Ascending aorta (tissue), 2 donors: ENCODE results near the gene SKAP1. TPM values are rescaled to one million over a fixed set of nuclear protein-coding genes. Genes with fewer than 3 reads are reported as not detected.

Experiments used
- DNase-seq, 2 donors: peaks; one replicate each; pipeline ENCODE4 v3.0.0-alpha.2; 2019; ENCODE audit warnings: low spot score in 2 of 2
- H3K27ac ChIP-seq, 2 donors: fragments of 200-600 bp; sonication (generic); one replicate each; pipeline ENCODE4 v1.5.1; 2016 to 2017; ENCODE audit warnings: mild to moderate bottlenecking in 1 of 2
- H3K27me3 ChIP-seq: fragments of 200-600 bp; sonication (generic); one replicate; pipeline ENCODE4 v1.5.1; 2017
- H3K36me3 ChIP-seq, 2 donors: fragments of 200-600 bp; sonication (generic); one replicate each; pipeline ENCODE4 v1.5.1; 2016
- H3K4me1 ChIP-seq, 2 donors: fragments of 200-600 bp; sonication (generic); one replicate each; pipeline ENCODE4 v1.5.1; 2016 to 2017; ENCODE audit warnings: mild to moderate bottlenecking in 1 of 2
- H3K4me3 ChIP-seq, 2 donors: fragments of 200-600 bp; sonication (generic); one replicate each; pipeline ENCODE4 v1.5.1; 2016 to 2017; ENCODE audit warnings: mild to moderate bottlenecking in 1 of 2
- H3K9me3 ChIP-seq, 2 donors: fragments of 200-600 bp; sonication (generic); one replicate each; pipeline ENCODE4 v1.5.1; 2016
- CTCF ChIP-seq, 3 experiments: fragments of 200-600 bp in 2 of 3; fragments of 450-650 bp in 1 of 3; sonication (generic) in 2 of 3; IDR thresholded peaks; one replicate each; pipeline ENCODE4 v1.5.1; 2016 to 2019; ENCODE audit warnings: antibody characterized with exemption in 3 of 3, mild to moderate bottlenecking in 1 of 3, moderate library complexity in 1 of 3
- intact Hi-C: fragments of 100-400 bp; cut with DNase I; formaldehyde crosslinking; loops from one replicate; pipeline ENCODE4 v1.15.1; 2023
- total RNA-seq: library from RNA; depleted of rRNA; stranded (reverse); fragments of >200 nt; gene quantifications from one replicate; pipeline ENCODE4 v1.1.0, GENCODE V29; 2016

The SKAP1 gene
- total RNA-seq, 1 donor from 2014 or later = not detected

- Histone ChIP-seq H3K4me1 (no peaks in the 10 kb centered on the region), H3K27ac (no peak overlapping the region), H3K27me3 (no peaks in the 10 kb centered on the region), H3K36me3 (no peaks in the 10 kb centered on the region), H3K4me3 (no peak overlapping the region), H3K9me3 (no peaks in the 10 kb centered on the region)
- no peak for TF ChIP-seq CTCF (IDR thresholded peaks at IDR 0.05)
- no peak for DNase-seq
- intact Hi-C loops = no loop called here
These were observed 72.0 kb downstream of the SKAP1 start for GRCh38 chr17:48357779-48358602.

GRCh38 chr17:48356866-48357265, 73.1 kb downstream of the SKAP1 start:
- H3K36me3 ChIP-seq = no peaks in the 10 kb centered on the region
- no peak for TF ChIP-seq CTCF (IDR thresholded peaks at IDR 0.05)
- no peak for DNase-seq
- no peaks in the 10 kb centered on the region for H3K9me3 ChIP-seq
- no peaks in the 10 kb centered on the region for H3K27me3 ChIP-seq
- H3K4me1 ChIP-seq = no peaks in the 10 kb centered on the region
- H3K4me3 ChIP-seq = no peak overlapping the region
- intact Hi-C loops = no loop called here
- no peak overlapping the region for H3K27ac ChIP-seq

GRCh38 chr17:48352630-48353029, 77.4 kb downstream of the SKAP1 start:
- TF ChIP-seq CTCF (IDR thresholded peaks at IDR 0.05) = no peak
- Histone ChIP-seq H3K9me3 (no peaks in the 10 kb centered on the region), H3K4me1 (no peaks in the 10 kb centered on the region), H3K27ac (no peak overlapping the region), H3K36me3 (no peaks in the 10 kb centered on the region), H3K27me3 (no peaks in the 10 kb centered on the region), H3K4me3 (no peak overlapping the region)
- intact Hi-C loops = loop anchor here (1.0 to 2.0 kb wide), 2 partner anchors 105 to 240 kb away; partner anchors contain the start of gene HOXB5
- no peak for DNase-seq

DNA sequence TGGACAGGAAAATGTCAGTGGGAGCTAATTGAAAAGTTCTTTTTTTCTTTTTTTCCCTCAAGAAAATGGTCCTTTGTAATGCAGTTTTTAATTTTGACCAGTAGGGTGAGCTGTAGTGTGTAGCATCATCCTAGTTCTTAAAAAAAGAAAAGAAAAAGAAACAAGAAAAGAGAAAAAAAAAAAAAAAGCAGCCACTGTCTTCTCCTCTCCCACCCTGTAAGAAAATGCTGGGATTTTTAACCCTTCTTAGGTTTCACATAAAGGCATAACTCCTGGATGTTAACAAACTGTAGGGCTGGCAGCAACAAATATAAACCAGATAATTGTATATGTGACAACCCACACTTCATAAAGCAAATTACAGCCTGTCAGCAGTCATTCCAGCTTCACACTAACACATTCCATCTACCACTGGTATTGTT, 78.1 kb downstream of the SKAP1 start:
- no peak overlapping the region for H3K27ac ChIP-seq
- H3K9me3 ChIP-seq = no peaks in the 10 kb centered on the region
- no peaks in the 10 kb centered on the region for H3K36me3 ChIP-seq
- no peaks in the 10 kb centered on the region for H3K4me1 ChIP-seq
- no peaks in the 10 kb centered on the region for H3K27me3 ChIP-seq
- TF ChIP-seq CTCF (IDR thresholded peaks at IDR 0.05) = peak; percentile 50 to 77 (median 67)
- intact Hi-C loops = loop anchor here (1.0 to 2.0 kb wide), 3 partner anchors 105 to 267 kb away; partner anchors contain the start of gene HOXB5
- no peak overlapping the region for H3K4me3 ChIP-seq
- DNase-seq = no peak

DNA sequence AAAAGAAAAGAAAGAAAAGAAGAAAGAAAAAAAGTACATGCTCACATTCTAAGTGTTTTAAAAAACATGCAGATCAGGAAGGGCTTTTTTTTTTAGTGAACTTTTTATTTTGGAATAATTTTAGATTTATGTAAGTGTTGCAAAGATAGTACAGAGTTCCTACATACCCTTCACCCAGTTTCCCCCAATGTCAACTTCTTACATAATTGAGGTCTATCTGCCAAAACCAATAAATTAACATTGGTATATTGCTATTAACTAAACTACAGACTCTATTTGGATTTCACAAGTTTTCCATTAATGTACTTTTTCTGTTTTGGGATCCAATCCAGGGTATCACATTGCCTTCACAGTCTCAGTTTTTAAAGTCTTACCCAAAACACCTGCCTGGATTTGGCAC, 81.7 kb downstream of the SKAP1 start:
- no peak for DNase-seq
- Histone ChIP-seq H3K27me3 (no peaks in the 10 kb centered on the region), H3K27ac (no peak overlapping the region), H3K36me3 (no peaks in the 10 kb centered on the region), H3K4me1 (no peaks in the 10 kb centered on the region), H3K9me3 (no peaks in the 10 kb centered on the region), H3K4me3 (no peak overlapping the region)
- TF ChIP-seq CTCF (IDR thresholded peaks at IDR 0.05) = no peak
- intact Hi-C loops = no loop called here
